Measurements from ENCODE around the gene ZNF668. TPM values are rescaled to one million over a fixed set of nuclear protein-coding genes. Genes with fewer than 3 reads are reported as not detected.

ZNF668 gene
- total RNA-seq, 1 donor from 2014 or later, result 23.1 TPM

DNA sequence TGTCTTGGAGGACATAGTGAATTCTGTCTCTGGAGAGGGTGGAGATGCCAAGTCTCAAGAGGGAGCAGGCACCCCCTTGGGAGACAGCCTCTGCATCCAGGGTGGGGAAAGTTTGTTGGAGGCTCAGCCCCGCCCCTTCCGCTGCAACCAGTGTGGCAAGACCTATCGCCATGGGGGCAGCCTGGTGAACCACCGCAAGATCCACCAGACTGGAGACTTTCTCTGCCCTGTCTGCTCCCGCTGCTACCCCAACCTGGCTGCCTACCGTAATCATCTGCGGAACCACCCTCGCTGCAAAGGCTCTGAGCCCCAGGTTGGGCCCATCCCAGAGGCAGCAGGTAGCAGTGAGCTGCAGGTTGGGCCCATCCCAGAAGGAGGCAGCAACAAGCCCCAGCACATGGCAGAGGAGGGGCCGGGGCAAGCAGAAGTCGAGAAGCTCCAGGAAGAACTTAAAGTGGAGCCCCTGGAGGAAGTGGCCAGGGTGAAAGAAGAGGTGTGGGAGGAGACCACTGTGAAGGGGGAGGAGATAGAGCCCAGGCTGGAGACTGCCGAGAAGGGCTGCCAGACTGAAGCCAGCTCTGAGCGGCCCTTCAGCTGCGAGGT is 5.4 kb upstream of the ZNF668 start:
- H3K4me3 ChIP-seq (ENCODE audit: low read depth, low read length), result no peak overlapping the region
- no peak for DNase-seq (ENCODE audit: low read depth)
- peaks cover 6% of the 10 kb centered on the region for H3K36me3 ChIP-seq (ENCODE audit: control insufficient read depth, insufficient read depth, low read length)
- TF ChIP-seq CTCF (IDR thresholded peaks at IDR 0.05; ENCODE audit: insufficient read depth, low read length, poor library complexity, severe bottlenecking), result no peak
- H3K27me3 ChIP-seq (ENCODE audit: control insufficient read depth, insufficient read depth, low read length), result no peaks in the 10 kb centered on the region

DNA sequence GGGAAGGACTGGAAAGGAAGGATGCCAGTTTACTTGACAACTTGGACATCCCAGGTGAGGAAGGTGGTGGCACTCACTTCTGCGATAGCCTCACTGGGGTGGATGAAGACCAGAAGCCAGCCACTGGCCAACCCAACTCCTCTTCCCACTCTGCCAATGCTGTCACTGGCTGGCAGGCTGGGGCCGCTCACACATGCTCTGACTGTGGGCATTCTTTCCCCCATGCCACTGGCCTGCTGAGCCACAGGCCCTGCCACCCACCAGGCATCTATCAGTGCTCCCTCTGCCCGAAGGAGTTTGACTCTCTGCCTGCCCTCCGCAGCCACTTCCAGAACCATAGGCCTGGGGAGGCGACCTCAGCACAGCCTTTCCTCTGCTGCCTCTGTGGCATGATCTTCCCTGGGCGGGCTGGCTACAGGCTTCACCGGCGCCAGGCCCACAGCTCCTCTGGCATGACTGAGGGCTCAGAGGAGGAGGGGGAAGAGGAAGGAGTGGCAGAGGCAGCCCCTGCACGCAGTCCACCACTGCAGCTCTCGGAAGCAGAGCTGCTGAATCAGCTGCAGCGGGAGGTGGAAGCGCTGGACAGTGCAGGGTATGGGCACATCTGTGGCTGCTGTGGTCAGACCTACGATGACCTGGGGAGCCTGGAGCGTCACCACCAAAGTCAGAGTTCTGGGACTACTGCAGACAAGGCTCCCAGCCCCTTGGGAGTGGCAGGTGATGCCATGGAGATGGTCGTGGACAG is 4.7 kb upstream of the ZNF668 start:
- no peak overlapping the region for H3K4me3 ChIP-seq (ENCODE audit: low read depth, low read length)
- H3K27me3 ChIP-seq (ENCODE audit: control insufficient read depth, insufficient read depth, low read length), result no peaks in the 10 kb centered on the region
- no peak for DNase-seq (ENCODE audit: low read depth)
- H3K36me3 ChIP-seq (ENCODE audit: control insufficient read depth, insufficient read depth, low read length), result peaks cover 6% of the 10 kb centered on the region
- no peak for TF ChIP-seq CTCF (IDR thresholded peaks at IDR 0.05; ENCODE audit: insufficient read depth, low read length, poor library complexity, severe bottlenecking)

DNA sequence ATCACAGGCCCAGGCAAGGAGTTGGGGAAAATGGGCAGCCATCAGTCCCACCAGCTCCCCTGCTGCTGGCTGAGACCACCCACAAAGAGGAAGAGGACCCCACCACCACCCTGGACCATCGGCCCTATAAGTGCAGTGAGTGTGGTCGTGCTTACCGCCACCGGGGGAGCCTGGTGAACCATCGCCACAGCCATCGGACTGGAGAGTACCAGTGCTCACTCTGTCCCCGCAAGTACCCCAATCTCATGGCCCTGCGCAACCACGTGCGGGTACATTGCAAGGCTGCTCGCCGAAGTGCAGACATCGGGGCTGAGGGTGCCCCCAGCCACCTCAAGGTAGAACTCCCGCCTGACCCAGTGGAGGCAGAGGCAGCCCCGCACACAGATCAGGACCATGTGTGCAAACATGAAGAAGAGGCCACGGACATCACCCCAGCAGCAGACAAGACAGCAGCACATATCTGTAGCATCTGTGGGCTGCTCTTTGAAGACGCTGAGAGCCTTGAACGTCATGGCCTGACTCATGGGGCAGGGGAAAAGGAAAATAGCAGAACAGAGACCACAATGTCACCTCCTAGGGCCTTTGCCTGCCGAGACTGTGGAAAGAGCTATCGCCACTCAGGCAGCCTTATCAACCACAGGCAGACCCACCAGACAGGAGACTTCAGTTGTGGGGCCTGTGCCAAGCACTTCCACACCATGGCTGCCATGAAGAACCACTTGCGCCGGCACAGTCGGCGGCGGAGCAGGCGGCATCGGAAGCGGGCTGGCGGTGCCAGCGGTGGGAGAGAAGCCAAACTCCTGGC is 3.8 kb upstream of the ZNF668 start:
- TF ChIP-seq CTCF (IDR thresholded peaks at IDR 0.05; ENCODE audit: insufficient read depth, low read length, poor library complexity, severe bottlenecking), result no peak
- no peak for DNase-seq (ENCODE audit: low read depth)
- H3K27me3 ChIP-seq (ENCODE audit: control insufficient read depth, insufficient read depth, low read length), result no peaks in the 10 kb centered on the region
- H3K36me3 ChIP-seq (ENCODE audit: control insufficient read depth, insufficient read depth, low read length), result peaks cover 6% of the 10 kb centered on the region
- H3K4me3 ChIP-seq (ENCODE audit: low read depth, low read length), result no peak overlapping the region

- no peak for TF ChIP-seq CTCF (IDR thresholded peaks at IDR 0.05; ENCODE audit: insufficient read depth, low read length, poor library complexity, severe bottlenecking)
- H3K4me3 ChIP-seq (ENCODE audit: low read depth, low read length), result no peak overlapping the region
- peaks cover 6% of the 10 kb centered on the region for H3K36me3 ChIP-seq (ENCODE audit: control insufficient read depth, insufficient read depth, low read length)
- no peaks in the 10 kb centered on the region for H3K27me3 ChIP-seq (ENCODE audit: control insufficient read depth, insufficient read depth, low read length)
- DNase-seq (ENCODE audit: low read depth), result no peak
These were observed 3.0 kb upstream of the ZNF668 start for GRCh38 chr16:31077024-31077423.

GRCh38 chr16:31076319-31076718 is 2.3 kb upstream of the ZNF668 start:
- H3K36me3 ChIP-seq (ENCODE audit: control insufficient read depth, insufficient read depth, low read length), result peaks cover 6% of the 10 kb centered on the region
- H3K27me3 ChIP-seq (ENCODE audit: control insufficient read depth, insufficient read depth, low read length), result no peaks in the 10 kb centered on the region
- no peak for DNase-seq (ENCODE audit: low read depth)
- no peak overlapping the region for H3K4me3 ChIP-seq (ENCODE audit: low read depth, low read length)
- no peak for TF ChIP-seq CTCF (IDR thresholded peaks at IDR 0.05; ENCODE audit: insufficient read depth, low read length, poor library complexity, severe bottlenecking)

Measured in kidney epithelial cell (primary cell).